Stimulated activated naive CD8-positive, alpha-beta T cell treated with anti-CD3 and anti-CD28 coated beads, Interleukin-15, Interleukin-2, amounts not matched to agents 100 ng/mL and 50 ng/mL, for 24 hours (primary cell): Measurements from ENCODE around the gene KRT74.

Source experiments
- H3K27ac Mint-ChIP-seq: one replicate; pipeline ENCODE4 v1.8.0; 2021; ENCODE audit warnings: mild to moderate bottlenecking, mixed read lengths
- H3K27me3 Mint-ChIP-seq: one replicate; pipeline ENCODE4 v1.8.0; 2021; ENCODE audit warnings: mixed read lengths
- H3K36me3 Mint-ChIP-seq: one replicate; pipeline ENCODE4 v1.8.0; 2021; ENCODE audit warnings: low read depth, mixed read lengths
- H3K4me1 Mint-ChIP-seq: one replicate; pipeline ENCODE4 v1.8.0; 2021; ENCODE audit warnings: low read depth, mixed read lengths
- H3K4me3 Mint-ChIP-seq: one replicate; pipeline ENCODE4 v1.8.0; 2021; ENCODE audit warnings: mild to moderate bottlenecking, mixed read lengths
- H3K9me3 Mint-ChIP-seq: one replicate; pipeline ENCODE4 v1.8.0; 2021; ENCODE audit warnings: mixed read lengths

KRT74 gene

GRCh38 chr12:52587563-52587962 lies 13.9 kb upstream of the KRT74 start:
- Mint-ChIP-seq H3K36me3 (no peaks in the 10 kb centered on the region), H3K27me3 (no peaks in the 10 kb centered on the region), H3K27ac (no peak overlapping the region), H3K4me3 (no peak overlapping the region), H3K4me1 (peaks cover 32% of the 10 kb centered on the region), H3K9me3 (no peaks in the 10 kb centered on the region)

GRCh38 chr12:52585946-52586345 lies 12.3 kb upstream of the KRT74 start:
- H3K4me1 Mint-ChIP-seq: peaks cover 32% of the 10 kb centered on the region
- H3K27me3 Mint-ChIP-seq: no peaks in the 10 kb centered on the region
- H3K27ac Mint-ChIP-seq: no peak overlapping the region

GRCh38 chr12:52585066-52585465 lies 11.4 kb upstream of the KRT74 start:
- no peak overlapping the region for H3K27ac Mint-ChIP-seq
- no peaks in the 10 kb centered on the region for H3K36me3 Mint-ChIP-seq
- no peaks in the 10 kb centered on the region for H3K9me3 Mint-ChIP-seq
- H3K4me1 Mint-ChIP-seq: peaks cover 36% of the 10 kb centered on the region
- no peak overlapping the region for H3K4me3 Mint-ChIP-seq
- no peaks in the 10 kb centered on the region for H3K27me3 Mint-ChIP-seq

More at GRCh38 chr12:52585946-52586345, 12.3 kb upstream of the KRT74 start:
- Mint-ChIP-seq H3K9me3 (no peaks in the 10 kb centered on the region), H3K36me3 (no peaks in the 10 kb centered on the region), H3K4me3 (no peak overlapping the region)

GRCh38 chr12:52584156-52584682 lies 10.6 kb upstream of the KRT74 start:
- no peaks in the 10 kb centered on the region for H3K27me3 Mint-ChIP-seq
- H3K4me3 Mint-ChIP-seq: no peak overlapping the region
- H3K4me1 Mint-ChIP-seq: peaks cover 38% of the 10 kb centered on the region
- H3K27ac Mint-ChIP-seq: no peak overlapping the region
- no peaks in the 10 kb centered on the region for H3K9me3 Mint-ChIP-seq
- no peaks in the 10 kb centered on the region for H3K36me3 Mint-ChIP-seq

- H3K4me1 Mint-ChIP-seq: peaks cover 38% of the 10 kb centered on the region
These were observed 9.4 kb upstream of the KRT74 start for GRCh38 chr12:52582971-52583456.

GRCh38 chr12:52582486-52582885 lies 8.8 kb upstream of the KRT74 start:
- peaks cover 38% of the 10 kb centered on the region for H3K4me1 Mint-ChIP-seq

More at GRCh38 chr12:52582971-52583456, 9.4 kb upstream of the KRT74 start:
- H3K4me3 Mint-ChIP-seq: no peak overlapping the region
- no peaks in the 10 kb centered on the region for H3K27me3 Mint-ChIP-seq
- no peak overlapping the region for H3K27ac Mint-ChIP-seq
- H3K9me3 Mint-ChIP-seq: no peaks in the 10 kb centered on the region
- H3K36me3 Mint-ChIP-seq: no peaks in the 10 kb centered on the region

GRCh38 chr12:52581481-52581880 lies 7.8 kb upstream of the KRT74 start:
- Mint-ChIP-seq H3K27ac (no peak overlapping the region), H3K4me3 (no peak overlapping the region), H3K4me1 (peaks cover 29% of the 10 kb centered on the region), H3K36me3 (no peaks in the 10 kb centered on the region), H3K27me3 (no peaks in the 10 kb centered on the region), H3K9me3 (no peaks in the 10 kb centered on the region)

More at GRCh38 chr12:52582486-52582885, 8.8 kb upstream of the KRT74 start:
- Mint-ChIP-seq H3K36me3 (no peaks in the 10 kb centered on the region), H3K9me3 (no peaks in the 10 kb centered on the region), H3K4me3 (no peak overlapping the region), H3K27ac (no peak overlapping the region), H3K27me3 (no peaks in the 10 kb centered on the region)

- Mint-ChIP-seq H3K4me3 (no peak overlapping the region), H3K4me1 (peaks cover 25% of the 10 kb centered on the region), H3K27ac (no peak overlapping the region), H3K36me3 (no peaks in the 10 kb centered on the region), H3K27me3 (no peaks in the 10 kb centered on the region), H3K9me3 (no peaks in the 10 kb centered on the region)
These were observed 7.4 kb upstream of the KRT74 start for GRCh38 chr12:52581066-52581465.

- H3K4me1 Mint-ChIP-seq: peaks cover 19% of the 10 kb centered on the region
- H3K9me3 Mint-ChIP-seq: no peaks in the 10 kb centered on the region
- H3K27me3 Mint-ChIP-seq: no peaks in the 10 kb centered on the region
- no peaks in the 10 kb centered on the region for H3K36me3 Mint-ChIP-seq
- no peak overlapping the region for H3K4me3 Mint-ChIP-seq
- no peak overlapping the region for H3K27ac Mint-ChIP-seq
These were observed 6.9 kb upstream of the KRT74 start for GRCh38 chr12:52580496-52580895.

GRCh38 chr12:52579468-52580465 lies 6.1 kb upstream of the KRT74 start:
- Mint-ChIP-seq H3K4me1 (peaks cover 12% of the 10 kb centered on the region), H3K27ac (no peak overlapping the region)

GRCh38 chr12:52578469-52578868 lies 4.8 kb upstream of the KRT74 start:
- H3K4me1 Mint-ChIP-seq: peaks cover 12% of the 10 kb centered on the region
- H3K4me3 Mint-ChIP-seq: no peak overlapping the region
- H3K27me3 Mint-ChIP-seq: no peaks in the 10 kb centered on the region
- H3K27ac Mint-ChIP-seq: no peak overlapping the region
- H3K36me3 Mint-ChIP-seq: no peaks in the 10 kb centered on the region
- H3K9me3 Mint-ChIP-seq: no peaks in the 10 kb centered on the region

More at GRCh38 chr12:52579468-52580465, 6.1 kb upstream of the KRT74 start:
- Mint-ChIP-seq H3K4me3 (no peak overlapping the region), H3K27me3 (no peaks in the 10 kb centered on the region), H3K9me3 (no peaks in the 10 kb centered on the region), H3K36me3 (no peaks in the 10 kb centered on the region)

GRCh38 chr12:52577316-52577715 lies 3.7 kb upstream of the KRT74 start:
- Mint-ChIP-seq H3K4me3 (no peak overlapping the region), H3K27ac (no peak overlapping the region)

GRCh38 chr12:52575948-52576347 lies 2.3 kb upstream of the KRT74 start:
- peaks cover 7% of the 10 kb centered on the region for H3K4me1 Mint-ChIP-seq
- no peak overlapping the region for H3K4me3 Mint-ChIP-seq
- no peak overlapping the region for H3K27ac Mint-ChIP-seq
- no peaks in the 10 kb centered on the region for H3K9me3 Mint-ChIP-seq
- H3K36me3 Mint-ChIP-seq: no peaks in the 10 kb centered on the region
- no peaks in the 10 kb centered on the region for H3K27me3 Mint-ChIP-seq

More at GRCh38 chr12:52577316-52577715, 3.7 kb upstream of the KRT74 start:
- Mint-ChIP-seq H3K36me3 (no peaks in the 10 kb centered on the region), H3K9me3 (no peaks in the 10 kb centered on the region), H3K4me1 (peaks cover 7% of the 10 kb centered on the region), H3K27me3 (no peaks in the 10 kb centered on the region)

- H3K27me3 Mint-ChIP-seq: no peaks in the 10 kb centered on the region
- no peaks in the 10 kb centered on the region for H3K9me3 Mint-ChIP-seq
- H3K27ac Mint-ChIP-seq: no peak overlapping the region
- peaks cover 4% of the 10 kb centered on the region for H3K4me1 Mint-ChIP-seq
- no peaks in the 10 kb centered on the region for H3K36me3 Mint-ChIP-seq
- H3K4me3 Mint-ChIP-seq: no peak overlapping the region
These were observed 1.6 kb upstream of the KRT74 start for GRCh38 chr12:52575256-52575655.

- H3K4me3 Mint-ChIP-seq: no peak overlapping the region
- no peaks in the 10 kb centered on the region for H3K4me1 Mint-ChIP-seq
- no peaks in the 10 kb centered on the region for H3K36me3 Mint-ChIP-seq
- no peaks in the 10 kb centered on the region for H3K27me3 Mint-ChIP-seq
- H3K9me3 Mint-ChIP-seq: no peaks in the 10 kb centered on the region
- no peak overlapping the region for H3K27ac Mint-ChIP-seq
These were observed 337 bp downstream of the KRT74 start for GRCh38 chr12:52573306-52573705.
